OCI-LY3 (cell line): Measurements from ENCODE around the gene ZNF296.
A peak's percentile ranks its signal among the peaks of the same experiment; 100 is the strongest.

Experiments
- H2AFZ ChIP-seq: fragments of 200-600, 300-600 bp; shearing (Covaris generic); 2 replicates; pipeline ENCODE4 v1.6.0; 2014; ENCODE audit warnings: antibody characterized with exemption, low read depth, low read length
- H3K27ac ChIP-seq: fragments of 200-600, 300-600 bp; sonication (generic); 2 replicates; pipeline ENCODE4 v1.5.1; 2014; ENCODE audit warnings: mild to moderate bottlenecking, low read length, moderate library complexity, mixed read lengths
- H3K27me3 ChIP-seq: fragments of 200-600, 300-600 bp; sonication (generic); 2 replicates; pipeline ENCODE4 v1.6.1; 2014; ENCODE audit warnings: low read depth, low read length, mixed read lengths
- H3K36me3 ChIP-seq: fragments of 200-600, 300-600 bp; sonication (generic); replicated peaks from 2 replicates; pipeline ENCODE3; 2014; ENCODE audit warnings: low read depth, low read length, mixed read lengths
- H3K4me1 ChIP-seq: fragments of 300-600, 200-600 bp; sonication (generic); 2 replicates; pipeline ENCODE4 v1.6.1; 2014; ENCODE audit warnings: low read length, mixed read lengths
- H3K4me2 ChIP-seq: fragments of 200-600, 300-600 bp; sonication (generic); 2 replicates; pipeline ENCODE4 v1.6.1; 2014; ENCODE audit warnings: low read length, mixed read lengths
- H3K4me3 ChIP-seq: fragments of 300-600, 200-600 bp; sonication (generic); 2 replicates; pipeline ENCODE4 v1.5.1; 2014; ENCODE audit warnings: antibody characterized with exemption, mild to moderate bottlenecking, low read length, moderate library complexity
- H3K79me2 ChIP-seq: fragments of 300-600, 200-600 bp; shearing (Covaris generic); 2 replicates; pipeline ENCODE4 v1.6.1; 2014; ENCODE audit warnings: mild to moderate bottlenecking, low read length, mixed read lengths
- H3K9ac ChIP-seq: fragments of 300-600, 200-600 bp; shearing (Covaris generic); 2 replicates; pipeline ENCODE4 v1.6.0; 2014; ENCODE audit warnings: mild to moderate bottlenecking, low read length, moderate library complexity
- H3K9me3 ChIP-seq: fragments of 200-600, 300-600 bp; shearing (Covaris generic); 2 replicates; pipeline ENCODE4 v1.6.1; 2014; ENCODE audit warnings: low read length, mixed read lengths; ENCODE audit not compliant: insufficient read depth
- H4K20me1 ChIP-seq: fragments of 200-600, 300-600 bp; sonication (generic); 2 replicates; pipeline ENCODE4 v1.6.1; 2016; ENCODE audit warnings: low read length, mixed read lengths; ENCODE audit not compliant: insufficient read depth
- EZH2phosphoT487 ChIP-seq: fragments of 200-600 bp; shearing (Covaris generic); IDR thresholded peaks from 2 replicates; pipeline ENCODE4 v1.6.1; 2018; ENCODE audit warnings: antibody characterized with exemption, mixed run types, low read depth
- TF ChIP-seq, protein P1 (sequence below): fragments of 200-600, 300-600 bp; sonication (generic); IDR thresholded peaks from 2 replicates; pipeline ENCODE4 v1.5.1; 2014; ENCODE audit warnings: antibody characterized with exemption, low read length, low read depth

ZNF296 gene

DNA sequence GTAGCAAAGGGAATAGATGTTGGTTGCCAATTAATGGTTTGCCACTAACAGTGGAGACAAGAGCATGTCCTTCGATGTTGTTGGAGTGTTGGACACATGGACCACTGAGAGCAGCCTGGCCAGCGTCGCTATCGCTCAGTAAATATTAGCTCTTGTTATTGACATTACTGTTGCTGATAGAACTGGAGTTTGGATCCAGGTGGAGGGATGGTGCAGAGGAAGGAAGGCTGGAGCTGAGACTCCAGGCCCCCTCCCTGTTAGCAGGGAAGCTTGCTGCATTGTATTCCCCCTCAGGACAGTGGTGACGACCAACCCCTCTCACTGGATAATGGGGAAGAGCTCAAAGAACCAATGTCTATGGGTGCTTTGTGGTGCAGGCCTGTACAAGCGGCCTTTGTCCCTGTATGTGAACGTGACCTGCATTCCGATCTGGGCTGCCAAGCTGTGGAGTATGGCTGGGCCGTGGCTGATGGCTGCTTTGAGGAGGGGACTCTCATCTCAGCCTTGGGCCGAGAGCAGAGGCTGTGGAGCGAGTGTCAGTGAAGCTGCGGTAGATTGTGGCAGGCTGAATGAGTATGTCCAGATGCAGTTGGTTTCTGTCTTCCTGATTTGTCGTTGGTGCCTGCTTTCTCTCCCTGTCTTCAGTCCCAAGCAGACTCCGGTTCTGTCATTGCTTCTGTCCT lies 30.5 kb downstream of the ZNF296 start:
- Histone ChIP-seq H3K27ac (peak overlapping the region; percentile 80), H3K79me2 (peaks cover 83% of the 10 kb centered on the region), H3K4me3 (no peak overlapping the region), H3K9me3 (no peaks in the 10 kb centered on the region), H2AFZ (no peak overlapping the region), H4K20me1 (peaks cover 15% of the 10 kb centered on the region), H3K27me3 (no peaks in the 10 kb centered on the region), H3K9ac (no peak overlapping the region), H3K4me2 (no peak overlapping the region), H3K4me1 (peaks cover 23% of the 10 kb centered on the region), H3K36me3 (peaks cover 48% of the 10 kb centered on the region)
- TF ChIP-seq, protein P1, sequence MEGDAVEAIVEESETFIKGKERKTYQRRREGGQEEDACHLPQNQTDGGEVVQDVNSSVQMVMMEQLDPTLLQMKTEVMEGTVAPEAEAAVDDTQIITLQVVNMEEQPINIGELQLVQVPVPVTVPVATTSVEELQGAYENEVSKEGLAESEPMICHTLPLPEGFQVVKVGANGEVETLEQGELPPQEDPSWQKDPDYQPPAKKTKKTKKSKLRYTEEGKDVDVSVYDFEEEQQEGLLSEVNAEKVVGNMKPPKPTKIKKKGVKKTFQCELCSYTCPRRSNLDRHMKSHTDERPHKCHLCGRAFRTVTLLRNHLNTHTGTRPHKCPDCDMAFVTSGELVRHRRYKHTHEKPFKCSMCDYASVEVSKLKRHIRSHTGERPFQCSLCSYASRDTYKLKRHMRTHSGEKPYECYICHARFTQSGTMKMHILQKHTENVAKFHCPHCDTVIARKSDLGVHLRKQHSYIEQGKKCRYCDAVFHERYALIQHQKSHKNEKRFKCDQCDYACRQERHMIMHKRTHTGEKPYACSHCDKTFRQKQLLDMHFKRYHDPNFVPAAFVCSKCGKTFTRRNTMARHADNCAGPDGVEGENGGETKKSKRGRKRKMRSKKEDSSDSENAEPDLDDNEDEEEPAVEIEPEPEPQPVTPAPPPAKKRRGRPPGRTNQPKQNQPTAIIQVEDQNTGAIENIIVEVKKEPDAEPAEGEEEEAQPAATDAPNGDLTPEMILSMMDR = no peak
- no peak for TF ChIP-seq EZH2phosphoT487

DNA sequence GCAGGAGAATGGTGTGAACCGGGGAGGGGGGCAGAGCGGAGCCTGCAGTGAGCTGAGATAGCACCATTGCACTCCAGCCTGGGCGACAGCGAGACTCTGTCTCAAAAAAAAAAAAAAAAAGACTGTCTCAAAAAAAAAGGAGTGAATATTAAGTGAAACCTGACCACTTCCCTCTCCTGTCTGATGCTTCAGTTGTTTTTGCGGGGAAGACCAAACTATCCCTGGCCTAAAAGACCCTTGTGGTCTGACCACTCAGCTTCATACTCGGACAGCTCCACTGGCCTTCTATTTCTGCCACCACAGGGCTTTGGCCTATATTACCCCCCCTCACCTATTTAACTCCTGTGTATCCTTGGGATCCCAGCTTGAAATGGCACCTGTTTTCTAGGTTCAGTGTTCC lies 35.2 kb downstream of the ZNF296 start:
- Histone ChIP-seq H4K20me1 (peaks cover 21% of the 10 kb centered on the region), H3K4me1 (peaks cover 17% of the 10 kb centered on the region), H3K79me2 (peaks cover 60% of the 10 kb centered on the region), H3K27ac (no peak overlapping the region), H3K4me3 (no peak overlapping the region), H3K9me3 (no peaks in the 10 kb centered on the region), H3K27me3 (no peaks in the 10 kb centered on the region), H2AFZ (no peak overlapping the region), H3K36me3 (peaks cover 54% of the 10 kb centered on the region), H3K4me2 (no peak overlapping the region), H3K9ac (no peak overlapping the region)
- TF ChIP-seq EZH2phosphoT487 = no peak
- TF ChIP-seq, protein P1 = no peak

DNA sequence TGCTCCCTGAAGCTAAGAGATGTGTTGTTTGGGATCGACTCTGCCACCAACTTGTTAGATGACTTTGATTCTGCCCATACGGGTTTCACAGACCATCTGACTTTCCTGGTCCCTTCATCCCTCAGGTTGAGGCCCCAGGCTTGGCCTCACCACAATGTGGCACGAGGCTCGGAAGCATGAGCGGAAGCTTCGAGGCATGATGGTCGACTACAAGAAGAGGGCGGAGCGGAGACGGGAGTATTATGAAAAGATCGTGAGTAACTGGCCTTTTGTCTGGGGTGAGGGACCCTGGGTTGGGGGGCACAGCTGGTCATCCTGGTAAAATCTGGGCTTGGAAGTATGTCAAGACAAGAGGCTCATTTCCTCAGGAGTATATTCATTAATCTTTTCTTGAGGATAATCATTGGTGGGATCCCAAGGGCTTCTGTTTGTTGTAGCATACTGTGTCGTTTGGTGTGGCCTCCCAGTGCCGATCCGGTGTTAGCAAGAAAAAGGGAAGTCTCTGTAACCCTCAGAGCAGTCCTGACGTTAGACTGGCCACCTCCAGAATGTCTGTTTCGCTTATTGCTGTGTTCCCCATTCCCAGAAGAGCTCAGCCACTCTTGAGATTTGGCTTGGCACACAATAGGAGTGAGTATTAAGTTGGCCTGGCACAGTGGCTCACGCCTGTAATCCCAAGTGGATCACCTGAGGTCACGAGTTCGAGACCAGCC lies 36.1 kb downstream of the ZNF296 start:
- Histone ChIP-seq H3K27ac (no peak overlapping the region), H4K20me1 (peaks cover 21% of the 10 kb centered on the region), H3K4me3 (peak overlapping the region; percentile 89), H3K4me1 (peaks cover 12% of the 10 kb centered on the region), H2AFZ (no peak overlapping the region), H3K9me3 (no peaks in the 10 kb centered on the region), H3K27me3 (no peaks in the 10 kb centered on the region), H3K4me2 (peak overlapping the region; percentile 92), H3K9ac (0 out of 2 replicates have a peak overlapping the region, but pooled peaks have one; percentile 91), H3K79me2 (peaks cover 51% of the 10 kb centered on the region), H3K36me3 (peaks cover 54% of the 10 kb centered on the region)
- TF ChIP-seq, protein P1 = no peak
- no peak for TF ChIP-seq EZH2phosphoT487
